M059J (cell line): ENCODE measurements around the gene ENOPH1. TPM values are rescaled to one million over a fixed set of nuclear protein-coding genes. Genes with fewer than 3 reads are reported as not detected.

ENCODE experiments used
- DNase-seq: peaks from one replicate; pipeline ENCODE4 v3.0.0-alpha.2; 2012; ENCODE audit warnings: low read depth
- total RNA-seq: library from RNA; depleted of rRNA; stranded (reverse); fragments of >200 nt; shearing (Covaris generic); gene quantifications from 2 replicates; pipeline ENCODE4 v1.2.3, GENCODE V29; 2014

The ENOPH1 gene
- total RNA-seq, 1 experiment from 2014 or later: 48.3 TPM

DNA sequence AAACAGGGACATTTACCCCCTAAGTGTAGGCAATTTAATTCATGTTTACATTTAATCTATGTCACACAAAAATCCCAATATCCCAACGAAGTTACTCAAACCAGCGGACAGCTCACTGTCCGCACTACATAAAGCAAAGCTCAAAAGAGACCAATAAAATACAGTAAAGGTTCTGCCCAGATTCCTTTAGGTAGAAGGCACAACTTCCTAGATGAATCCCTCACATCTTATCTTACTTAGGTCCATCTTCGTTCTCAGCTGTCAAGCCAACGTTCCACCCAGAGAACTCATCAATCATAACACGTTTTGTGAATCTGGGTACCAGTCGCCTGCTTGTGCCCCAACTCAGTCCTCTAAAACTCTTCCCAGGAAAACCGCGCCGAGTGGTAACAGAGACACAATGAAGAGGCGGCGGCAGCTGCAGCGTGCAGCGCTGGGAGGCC is 1.8 kb upstream of the ENOPH1 start:
- no peak for DNase-seq

DNA sequence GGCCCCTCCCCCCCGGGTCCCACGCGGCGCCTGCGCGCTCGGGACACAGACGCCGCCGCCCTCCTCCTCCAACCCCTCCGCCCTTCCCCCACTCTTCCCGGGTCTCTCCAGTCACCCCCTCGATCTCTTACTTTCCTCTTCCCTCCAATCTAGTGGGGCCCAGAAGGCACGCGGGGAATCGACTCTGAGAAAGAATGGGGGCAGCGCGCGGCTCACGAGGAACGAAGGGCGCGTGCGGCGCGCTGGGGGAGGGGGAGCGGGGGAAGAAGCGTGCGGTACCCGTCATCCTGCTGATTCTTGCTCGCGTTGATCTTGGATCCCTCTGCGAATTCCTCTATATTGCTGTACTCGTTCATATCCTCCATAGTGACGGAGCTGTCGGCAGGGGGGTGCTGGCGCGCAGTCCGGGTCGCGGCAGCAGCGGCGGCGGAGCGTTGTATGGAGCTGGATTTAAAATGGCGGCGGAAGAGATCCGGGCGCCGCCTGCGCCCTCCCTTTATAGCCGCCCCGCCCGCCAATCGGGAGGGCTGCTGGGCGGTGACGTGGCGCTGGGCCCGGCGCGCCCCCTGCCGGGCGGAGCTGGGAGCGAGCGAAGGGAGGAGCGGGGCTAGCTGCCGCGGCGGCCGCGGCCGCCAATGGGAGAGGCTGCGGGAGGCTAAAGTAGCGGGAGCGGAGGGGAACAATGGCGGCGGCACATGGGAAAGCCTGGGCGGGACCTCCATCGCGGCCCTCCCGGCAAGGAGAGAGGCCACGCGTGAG is 1.2 kb upstream of the ENOPH1 start:
- peak; percentile 83 for DNase-seq

- no peak for DNase-seq
These were observed 630 bp upstream of the ENOPH1 start for GRCh38 chr4:82429728-82430192.

DNA sequence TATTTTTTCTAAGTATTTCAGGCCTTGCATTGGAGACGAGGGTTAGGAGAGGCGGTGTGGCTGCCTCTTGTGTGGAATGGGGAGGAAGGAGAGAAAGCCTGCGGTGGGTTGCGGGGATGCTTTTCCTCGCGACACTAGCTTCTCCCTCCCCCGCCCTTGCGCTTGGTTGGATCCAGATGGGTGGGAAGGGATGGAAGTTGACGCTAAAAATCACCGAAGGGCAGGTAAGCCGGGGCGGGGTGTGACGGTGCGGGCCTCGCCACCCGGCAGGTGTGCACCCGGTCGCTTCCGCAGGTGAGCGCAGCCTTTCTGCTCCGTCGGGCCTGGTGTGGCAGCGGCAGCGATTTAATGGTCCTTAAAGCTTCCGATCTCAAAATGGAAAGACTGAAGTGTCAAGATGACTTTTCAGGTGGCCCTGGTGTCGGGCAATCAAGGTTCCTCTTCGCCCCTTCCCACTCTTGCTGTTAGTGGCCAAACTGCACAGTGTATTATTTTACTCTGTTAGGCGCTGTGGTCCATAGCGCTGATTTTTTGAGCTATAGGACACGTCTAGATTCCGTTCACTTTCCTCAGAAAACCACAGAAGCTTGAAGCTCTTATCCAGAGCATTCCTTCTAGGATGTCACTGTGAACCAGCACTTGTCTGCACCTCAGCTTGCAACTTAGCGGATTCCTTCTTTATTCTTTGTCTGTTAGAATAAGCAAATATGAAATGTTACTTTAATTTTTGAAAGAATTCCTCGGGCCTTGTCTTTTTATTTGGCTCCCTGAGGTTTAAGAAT is 765 bp downstream of the ENOPH1 start:
- DNase-seq: no peak

GRCh38 chr4:82431831-82432230 is 1.4 kb downstream of the ENOPH1 start:
- no peak for DNase-seq

DNA sequence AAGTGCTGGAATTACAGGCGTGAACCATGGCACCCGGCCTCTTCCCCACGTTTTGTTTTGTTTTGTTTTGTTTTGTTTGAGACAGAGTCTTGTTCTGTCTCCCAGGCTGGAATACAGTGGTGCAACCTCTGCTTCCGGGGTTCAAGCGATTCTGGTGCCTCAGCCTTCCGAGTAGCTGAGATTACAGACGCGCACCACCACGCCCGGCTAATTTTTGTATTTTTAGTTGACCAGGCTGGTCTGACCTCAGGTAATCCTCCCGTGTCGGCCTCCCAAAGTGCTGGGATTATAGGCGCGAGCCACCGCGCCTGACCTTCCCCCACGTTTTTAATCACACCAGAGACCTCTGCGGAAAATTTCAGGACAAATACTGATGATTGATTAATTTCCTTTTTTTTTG is 2.2 kb downstream of the ENOPH1 start:
- DNase-seq: no peak

DNA sequence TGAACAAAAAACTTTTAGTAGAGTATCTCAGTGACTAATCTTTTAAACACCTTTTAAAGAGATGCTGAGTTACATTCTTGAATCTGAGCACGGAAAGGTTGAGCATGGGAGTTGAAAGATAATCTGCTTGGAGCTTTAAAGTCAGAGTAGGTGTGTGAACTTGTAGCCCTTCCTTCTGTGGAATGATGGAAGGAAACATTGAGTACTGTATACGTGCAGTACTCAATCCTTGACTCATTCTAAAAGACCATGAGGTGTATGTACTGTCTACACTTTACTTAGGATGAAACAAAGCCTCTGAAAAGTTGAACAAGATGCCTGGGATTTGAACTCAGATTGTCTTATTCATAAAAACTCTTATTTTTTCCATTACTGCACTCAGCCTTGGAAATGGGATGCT is 3.4 kb downstream of the ENOPH1 start:
- DNase-seq: no peak

GRCh38 chr4:82434949-82435348 is 4.6 kb downstream of the ENOPH1 start:
- DNase-seq: no peak

DNA sequence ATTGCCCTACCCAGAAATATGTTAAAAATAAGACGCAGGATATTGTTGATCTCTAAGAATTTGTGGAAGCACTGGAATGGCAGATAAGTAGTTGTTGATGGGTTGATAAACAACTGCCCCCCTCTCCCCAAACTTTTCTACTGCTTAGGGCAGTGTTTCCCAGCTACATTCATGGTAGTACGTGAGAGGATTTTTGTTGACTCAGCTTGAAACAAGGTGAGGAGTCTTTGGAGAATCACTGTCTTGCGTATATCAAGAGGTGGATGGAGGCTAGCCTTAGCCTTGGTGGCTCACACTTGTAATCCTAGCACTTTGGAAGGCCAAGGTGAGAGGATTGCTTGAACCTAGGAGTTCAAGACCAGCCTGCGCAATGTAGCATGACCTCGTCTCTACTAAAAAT is 5.7 kb downstream of the ENOPH1 start:
- no peak for DNase-seq

GRCh38 chr4:82436780-82437179 is 6.4 kb downstream of the ENOPH1 start:
- no peak for DNase-seq

DNA sequence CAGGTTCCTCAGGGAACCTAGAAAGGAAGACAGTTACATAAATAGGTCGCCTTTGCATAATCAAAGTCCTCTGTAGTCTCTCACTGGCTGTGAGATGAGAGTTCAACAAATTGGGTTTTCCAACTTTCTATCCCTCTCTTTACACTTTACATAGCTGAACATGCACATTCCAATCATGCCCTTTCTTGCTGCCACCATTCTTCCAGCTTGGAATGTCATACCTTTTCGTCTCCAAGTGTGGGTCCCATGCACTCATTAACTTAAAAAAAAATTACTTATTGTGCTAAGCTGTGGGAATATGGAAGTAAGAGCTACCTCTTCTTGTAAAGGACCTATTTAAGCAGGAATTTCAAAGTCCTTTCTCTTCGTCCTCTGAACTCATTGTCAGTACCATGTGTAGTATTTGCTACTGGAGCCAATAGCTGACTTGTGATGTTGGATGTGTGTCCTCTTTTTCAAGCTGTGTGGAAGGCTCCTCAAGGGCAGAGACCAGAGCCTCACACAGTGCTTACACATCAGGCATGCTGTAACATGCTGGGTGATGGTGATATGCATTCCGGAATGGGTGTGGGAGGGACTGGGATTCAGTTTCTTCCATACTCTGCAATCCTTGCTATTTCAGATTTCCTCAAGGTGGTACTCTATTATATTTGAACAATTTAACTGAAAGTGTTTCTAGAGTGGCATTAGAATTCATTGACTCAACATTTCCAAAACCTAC is 7.1 kb downstream of the ENOPH1 start:
- no peak for DNase-seq

GRCh38 chr4:82439088-82439487 is 8.7 kb downstream of the ENOPH1 start:
- no peak for DNase-seq

- no peak for DNase-seq
These were observed 17.5 kb downstream of the ENOPH1 start for GRCh38 chr4:82447886-82448285.

DNA sequence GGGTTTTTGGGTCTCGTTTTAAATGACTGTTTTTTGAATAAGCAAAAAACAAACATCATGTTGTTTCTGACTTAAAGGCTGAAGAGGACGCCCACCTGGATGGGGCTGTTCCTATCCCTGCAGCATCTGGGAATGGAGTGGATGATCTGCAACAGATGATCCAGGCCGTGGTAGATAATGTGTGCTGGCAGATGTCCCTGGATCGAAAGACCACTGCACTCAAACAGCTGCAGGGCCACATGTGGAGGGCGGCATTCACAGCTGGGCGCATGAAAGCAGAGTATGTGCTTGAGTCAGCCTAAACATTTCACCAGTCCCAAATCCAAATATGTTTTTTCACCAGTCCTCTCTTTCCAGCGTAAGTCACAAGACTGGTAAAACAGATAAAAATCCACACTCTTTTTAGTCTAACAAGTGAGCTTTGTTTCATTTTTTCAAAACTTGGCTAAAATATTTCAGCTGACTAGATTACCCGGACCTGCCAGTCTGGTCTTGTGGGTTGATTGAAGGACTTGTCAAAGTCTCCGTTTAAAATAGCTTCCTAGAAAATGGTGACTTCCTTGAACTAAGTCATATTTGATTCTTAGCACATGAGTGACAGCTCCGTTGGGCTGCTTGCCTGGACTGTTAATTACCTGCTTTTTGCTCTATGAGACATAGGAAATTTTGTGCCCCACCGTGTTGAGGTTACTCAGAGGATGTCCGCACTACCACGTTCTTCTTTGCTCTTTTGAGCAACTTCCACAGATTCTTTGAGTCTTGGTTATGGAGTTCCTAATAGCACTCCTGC is 20.8 kb downstream of the ENOPH1 start:
- DNase-seq: no peak

DNA sequence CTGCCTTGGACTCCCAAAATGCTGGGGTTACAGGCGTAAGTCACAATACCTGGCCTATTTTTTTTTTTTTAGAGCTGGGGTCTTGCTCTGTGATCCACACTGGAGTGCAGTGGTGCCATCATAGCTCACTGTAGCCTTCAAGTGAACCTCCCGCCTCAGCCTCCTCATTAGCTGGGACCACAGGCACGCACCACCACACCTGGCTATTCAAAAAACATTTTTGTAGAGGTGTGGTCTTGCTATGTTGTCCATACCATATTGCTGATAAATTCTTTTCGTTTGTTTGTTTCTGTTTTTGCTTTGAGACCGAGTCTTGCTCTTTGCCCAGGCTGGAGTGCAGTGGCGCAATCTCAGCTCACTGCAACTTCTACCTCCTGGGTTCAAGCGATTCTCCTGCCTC is 21.6 kb downstream of the ENOPH1 start:
- DNase-seq: no peak

DNA sequence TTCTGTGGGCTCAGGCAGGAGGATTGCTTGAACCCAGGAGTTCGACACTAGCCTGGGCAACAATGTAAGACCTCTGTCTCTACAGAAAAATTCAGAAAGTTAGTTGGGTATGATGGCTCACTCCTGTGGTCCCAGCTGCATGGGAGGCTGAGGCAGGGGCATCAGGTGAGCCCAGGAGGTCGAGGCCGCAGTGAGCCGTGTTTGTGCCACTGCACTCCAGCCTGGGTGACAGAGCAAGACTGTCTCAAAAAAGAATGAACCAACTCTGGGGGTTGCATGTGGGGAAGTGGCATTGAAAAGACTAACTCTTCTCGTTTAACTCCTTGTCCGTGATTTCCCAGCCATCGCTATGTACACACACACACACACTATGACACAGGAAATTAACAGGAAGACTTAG is 26.9 kb downstream of the ENOPH1 start:
- no peak for DNase-seq

GRCh38 chr4:82458729-82459128 is 28.3 kb downstream of the ENOPH1 start:
- DNase-seq: no peak

- no peak for DNase-seq
These were observed 31.3 kb downstream of the ENOPH1 start for GRCh38 chr4:82461710-82462109.

DNA sequence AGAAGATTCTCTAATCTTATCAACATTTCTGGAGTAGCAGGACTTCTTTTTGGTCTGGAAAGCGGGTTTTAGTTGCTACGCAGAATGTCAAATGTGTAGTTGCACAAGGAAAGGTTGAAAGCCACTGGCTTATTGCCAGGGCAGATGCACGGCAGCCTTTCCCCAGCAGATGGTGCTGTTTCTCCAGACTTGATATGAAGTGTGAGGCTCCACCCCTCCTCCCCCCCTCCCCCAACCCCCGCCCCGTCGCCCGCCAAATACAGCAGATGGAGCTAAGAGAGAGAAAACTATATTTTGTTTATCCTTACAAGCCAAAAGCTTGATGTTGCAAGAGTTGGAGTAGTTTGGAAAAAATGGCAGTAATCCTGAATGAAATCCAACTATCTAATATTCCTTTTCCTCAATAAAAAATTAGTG is 32.0 kb downstream of the ENOPH1 start:
- peak; percentile 66 for DNase-seq

GRCh38 chr4:82463221-82463620 is 32.8 kb downstream of the ENOPH1 start:
- no peak for DNase-seq

DNA sequence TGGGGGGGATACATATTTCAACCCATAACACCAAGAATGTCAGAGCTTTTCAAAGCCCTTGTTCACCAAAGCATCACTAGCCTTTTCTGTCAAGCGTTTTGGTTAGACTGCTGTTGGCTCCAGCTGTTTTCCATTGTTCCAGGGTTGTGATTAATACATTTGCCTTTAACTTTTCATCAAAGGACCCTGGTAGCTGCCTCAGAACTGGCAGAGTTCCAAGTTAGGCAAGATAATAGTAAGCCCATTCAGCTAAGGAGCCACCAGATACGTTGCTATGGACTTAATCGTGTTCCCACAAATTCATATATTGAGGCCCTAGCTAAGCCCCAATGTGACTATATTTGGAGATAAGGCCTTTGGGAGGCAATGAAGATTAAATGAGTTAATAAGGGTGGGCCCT is 37.1 kb downstream of the ENOPH1 start:
- no peak for DNase-seq
